BLaER1 treated with 17β-estradiol and CSF1 and Interleukin-3, amounts not matched to agents 10 nM and 100 nM (cell line): Measurements from ENCODE around the gene ARHGAP8.

Source experiments
- H3K27ac ChIP-seq, 11 experiments: shearing (Covaris generic); formaldehyde crosslinking; 2 replicates each; pipeline ENCODE4 v1.8.1; 2022
- H3K27me3 ChIP-seq, 11 experiments: shearing (Covaris generic); formaldehyde crosslinking; 2 replicates each; pipeline ENCODE4 v1.8.1; 2022
- H3K36me3 ChIP-seq, 11 experiments: shearing (Covaris generic); formaldehyde crosslinking; 2 replicates each; pipeline ENCODE4 v1.8.1; 2022
- H3K4me1 ChIP-seq, 10 experiments: shearing (Covaris generic); formaldehyde crosslinking; 2 replicates each; pipeline ENCODE4 v1.8.1; 2022
- H3K4me2 ChIP-seq, 11 experiments: shearing (Covaris generic); formaldehyde crosslinking; 2 replicates each; pipeline ENCODE4 v1.8.1; 2022
- H3K4me3 ChIP-seq, 10 experiments: shearing (Covaris generic); formaldehyde crosslinking; 2 replicates each; pipeline ENCODE4 v1.8.1; 2022
- H3K9ac ChIP-seq, 11 experiments: shearing (Covaris generic); formaldehyde crosslinking; 2 replicates each; pipeline ENCODE4 v1.8.1; 2022
- H3K9me3 ChIP-seq, 11 experiments: shearing (Covaris generic); formaldehyde crosslinking; replicated peaks in 1 of 11; 2 replicates each; pipeline ENCODE4 v1.8.1; 2022
- H4K20me1 ChIP-seq, 11 experiments: shearing (Covaris generic); formaldehyde crosslinking; 2 replicates each; pipeline ENCODE4 v1.8.1; 2022
- Cebpa-rat ChIP-seq, 11 experiments: shearing (Covaris generic); IDR thresholded peaks; 2 replicates each; pipeline ENCODE4 v1.8.1; 2022

Gene ARHGAP8

GRCh38 chr22:44839061-44839460 lies 86.7 kb downstream of the ARHGAP8 start:
- Histone ChIP-seq H3K9me3 (peaks cover 23 to 33% (median 27%) of the 10 kb centered on the region in 11 experiments), H3K4me1 (peaks cover 10 to 66% (median 54%) of the 10 kb centered on the region in 10 experiments), H3K27ac (no peak overlapping the region), H3K27me3 (peaks cover 0 to 10% (median 0%) of the 10 kb centered on the region in 11 experiments; a peak in 2 of 22 replicates), H3K4me3 (no peak overlapping the region), H3K4me2 (peak overlapping the region in 9 of 11 experiments; percentile 64 to 92 (median 77); a peak in 17 of 22 replicates), H3K9ac (no peak overlapping the region), H3K36me3 (peaks cover 0 to 8% (median 0%) of the 10 kb centered on the region in 11 experiments; a peak in 3 of 22 replicates), H4K20me1 (0 out of 22 replicates have a peak, but pooled peaks cover 0 to 6% (median 0%) of the 10 kb centered on the region in 11 experiments)
- no peak for TF ChIP-seq Cebpa-rat (IDR thresholded peaks at IDR 0.05)

GRCh38 chr22:44839721-44840120 lies 87.3 kb downstream of the ARHGAP8 start:
- H3K27ac ChIP-seq, result peak overlapping the region in 1 of 11 experiments; percentile 44; a peak in 1 of 22 replicates
- H3K4me3 ChIP-seq, result no peak overlapping the region
- peak overlapping the region in 10 of 11 experiments; percentile 56 to 92 (median 76); a peak in 19 of 22 replicates for H3K4me2 ChIP-seq
- H3K9me3 ChIP-seq, result peaks cover 23 to 33% (median 28%) of the 10 kb centered on the region in 11 experiments
- H3K9ac ChIP-seq, result peak overlapping the region in 1 of 11 experiments; percentile 36; a peak in 1 of 22 replicates
- H3K4me1 ChIP-seq, result peaks cover 10 to 66% (median 54%) of the 10 kb centered on the region in 10 experiments
- H4K20me1 ChIP-seq, result 0 out of 22 replicates have a peak, but pooled peaks cover 0 to 6% (median 0%) of the 10 kb centered on the region in 11 experiments
- no peak for TF ChIP-seq Cebpa-rat (IDR thresholded peaks at IDR 0.05)
- peaks cover 0 to 10% (median 0%) of the 10 kb centered on the region in 11 experiments; a peak in 2 of 22 replicates for H3K27me3 ChIP-seq
- peaks cover 0 to 8% (median 0%) of the 10 kb centered on the region in 11 experiments; a peak in 4 of 22 replicates for H3K36me3 ChIP-seq

- no peak for TF ChIP-seq Cebpa-rat (IDR thresholded peaks at IDR 0.05)
- peaks cover 0 to 10% (median 0%) of the 10 kb centered on the region in 11 experiments; a peak in 2 of 22 replicates for H3K27me3 ChIP-seq
- 0 out of 22 replicates have a peak, but pooled peaks cover 0 to 6% (median 0%) of the 10 kb centered on the region in 11 experiments for H4K20me1 ChIP-seq
- H3K36me3 ChIP-seq, result peaks cover 0 to 10% (median 0%) of the 10 kb centered on the region in 11 experiments; a peak in 2 of 22 replicates
- H3K27ac ChIP-seq, result peak overlapping the region in 9 of 11 experiments; percentile 13 to 52 (median 34); a peak in 9 of 22 replicates
- H3K9me3 ChIP-seq, result peaks cover 19 to 31% (median 26%) of the 10 kb centered on the region in 11 experiments
- peak overlapping the region in 6 of 11 experiments; percentile 21 to 49 (median 38); a peak in 7 of 22 replicates for H3K9ac ChIP-seq
- peaks cover 10 to 66% (median 54%) of the 10 kb centered on the region in 10 experiments for H3K4me1 ChIP-seq
- peak overlapping the region in 1 of 10 experiments; percentile 13; a peak in 2 of 20 replicates for H3K4me3 ChIP-seq
- H3K4me2 ChIP-seq, result peak overlapping the region; percentile 21 to 92 (median 74)
These were observed 88.4 kb downstream of the ARHGAP8 start for GRCh38 chr22:44840611-44841322.

GRCh38 chr22:44842417-44842816 lies 90.0 kb downstream of the ARHGAP8 start:
- TF ChIP-seq Cebpa-rat (IDR thresholded peaks at IDR 0.05), result no peak

GRCh38 chr22:44845191-44845590 lies 92.8 kb downstream of the ARHGAP8 start:
- Histone ChIP-seq H3K4me3 (no peak overlapping the region), H3K4me2 (no peak overlapping the region), H3K27me3 (no peaks in the 10 kb centered on the region), H3K4me1 (peaks cover 9 to 26% (median 18%) of the 10 kb centered on the region in 10 experiments), H3K9ac (no peak overlapping the region), H3K9me3 (peaks cover 16 to 23% (median 19%) of the 10 kb centered on the region in 11 experiments), H3K27ac (no peak overlapping the region), H4K20me1 (no peaks in the 10 kb centered on the region), H3K36me3 (peaks cover 0 to 10% (median 0%) of the 10 kb centered on the region in 11 experiments; a peak in 2 of 22 replicates)
- TF ChIP-seq Cebpa-rat (IDR thresholded peaks at IDR 0.05), result no peak

More at GRCh38 chr22:44842417-44842816, 90.0 kb downstream of the ARHGAP8 start:
- no peak overlapping the region for H3K4me3 ChIP-seq
- peaks cover 16 to 23% (median 19%) of the 10 kb centered on the region in 11 experiments for H3K9me3 ChIP-seq
- peaks cover 10 to 54% (median 46%) of the 10 kb centered on the region in 10 experiments for H3K4me1 ChIP-seq
- peaks cover 0 to 6% (median 0%) of the 10 kb centered on the region in 11 experiments; a peak in 2 of 22 replicates for H3K27me3 ChIP-seq
- H4K20me1 ChIP-seq, result 0 out of 22 replicates have a peak, but pooled peaks cover 0 to under 1% (median 0%) of the 10 kb centered on the region in 11 experiments
- peak overlapping the region in 3 of 11 experiments; percentile 77 to 87 (median 87); a peak in 4 of 22 replicates for H3K4me2 ChIP-seq
- H3K27ac ChIP-seq, result no peak overlapping the region
- H3K9ac ChIP-seq, result no peak overlapping the region
- H3K36me3 ChIP-seq, result peaks cover 0 to 10% (median 0%) of the 10 kb centered on the region in 11 experiments; a peak in 2 of 22 replicates

GRCh38 chr22:44845796-44846720 lies 93.7 kb downstream of the ARHGAP8 start:
- Histone ChIP-seq H3K27me3 (no peaks in the 10 kb centered on the region), H3K4me3 (no peak overlapping the region), H3K27ac (no peak overlapping the region), H3K9ac (no peak overlapping the region), H4K20me1 (no peaks in the 10 kb centered on the region), H3K9me3 (peaks cover 16 to 23% (median 19%) of the 10 kb centered on the region in 11 experiments), H3K4me1 (peaks cover under 1 to 18% (median 9%) of the 10 kb centered on the region in 10 experiments; a peak in 16 of 20 replicates), H3K36me3 (peaks cover 0 to 10% (median 0%) of the 10 kb centered on the region in 11 experiments; a peak in 2 of 22 replicates), H3K4me2 (no peak overlapping the region)
- TF ChIP-seq Cebpa-rat (IDR thresholded peaks at IDR 0.05), result no peak

- Histone ChIP-seq H3K4me1 (peaks cover 0 to 10% (median 2%) of the 10 kb centered on the region in 10 experiments; a peak in 12 of 20 replicates), H3K27ac (no peak overlapping the region), H4K20me1 (no peaks in the 10 kb centered on the region), H3K9me3 (peaks cover 16 to 23% (median 19%) of the 10 kb centered on the region in 11 experiments), H3K9ac (no peak overlapping the region), H3K27me3 (no peaks in the 10 kb centered on the region), H3K36me3 (peaks cover 0 to 10% (median 0%) of the 10 kb centered on the region in 11 experiments; a peak in 2 of 22 replicates), H3K4me3 (no peak overlapping the region), H3K4me2 (no peak overlapping the region)
- TF ChIP-seq Cebpa-rat (IDR thresholded peaks at IDR 0.05), result no peak
These were observed 94.4 kb downstream of the ARHGAP8 start for GRCh38 chr22:44846726-44847275.

GRCh38 chr22:44847380-44847779 lies 95.0 kb downstream of the ARHGAP8 start:
- H3K9ac ChIP-seq, result no peak overlapping the region
- H3K27me3 ChIP-seq, result no peaks in the 10 kb centered on the region
- no peak for TF ChIP-seq Cebpa-rat (IDR thresholded peaks at IDR 0.05)
- H3K9me3 ChIP-seq, result peaks cover 16 to 23% (median 19%) of the 10 kb centered on the region in 11 experiments
- H3K36me3 ChIP-seq, result peaks cover 0 to 10% (median 0%) of the 10 kb centered on the region in 11 experiments; a peak in 2 of 22 replicates
- H3K27ac ChIP-seq, result no peak overlapping the region
- H3K4me3 ChIP-seq, result no peak overlapping the region
- no peaks in the 10 kb centered on the region for H4K20me1 ChIP-seq
- H3K4me2 ChIP-seq, result no peak overlapping the region
- H3K4me1 ChIP-seq, result peaks cover 0 to 4% (median 0%) of the 10 kb centered on the region in 10 experiments; a peak in 4 of 20 replicates
